WTC11 (cell line): Measurements from ENCODE around the gene ADAM12. TPM values are rescaled to one million over a fixed set of nuclear protein-coding genes. Genes with fewer than 3 reads are reported as not detected.

Experiments used
- ATAC-seq: fragments of 200-7000 bp; cut with Tn5 transposase; 2 replicates; pipeline ENCODE4 v1.10.0; 2021; ENCODE audit warnings: mild to moderate bottlenecking, moderate library complexity
- CTCF ChIA-PET: fragments of 300-600 bp; sonication (Branson Sonifier 250); formaldehyde crosslinking; loops from one replicate; lab custom pipeline; 2021; ENCODE audit warnings: antibody characterized with exemption; lab: Charles Lee
- POLR2A ChIA-PET: fragments of 350-600 bp; sonication (Branson Sonifier 250); formaldehyde crosslinking; loops from one replicate; lab custom pipeline; 2021; ENCODE audit warnings: antibody characterized with exemption; lab: Charles Lee
- DNase-seq: peaks from one replicate; pipeline ENCODE4 v3.0.0; 2021; ENCODE audit warnings: low spot score
- H3K27ac Mint-ChIP-seq: 2 replicates; pipeline ENCODE4 v1.8.0; 2021; ENCODE audit warnings: mixed read lengths
- H3K27me3 Mint-ChIP-seq: 2 replicates; pipeline ENCODE4 v1.8.0; 2021; ENCODE audit warnings: low read depth, mild to moderate bottlenecking, moderate library complexity, mixed read lengths
- H3K36me3 Mint-ChIP-seq: 2 replicates; pipeline ENCODE4 v1.8.0; 2021; ENCODE audit warnings: mixed read lengths
- H3K4me1 Mint-ChIP-seq: 2 replicates; pipeline ENCODE4 v1.8.0; 2022; ENCODE audit warnings: mixed read lengths
- H3K4me3 Mint-ChIP-seq: 2 replicates; pipeline ENCODE4 v1.8.0; 2021; ENCODE audit warnings: mild to moderate bottlenecking, moderate library complexity, mixed read lengths
- H3K9me3 Mint-ChIP-seq: 2 replicates; pipeline ENCODE4 v1.8.0; 2021; ENCODE audit warnings: mixed read lengths
- AR ChIP-seq: fragments of 250-450 bp; sonication (Bioruptor Pico); IDR thresholded peaks from 2 replicates; pipeline ENCODE4 v1.9.0; 2021; ENCODE audit warnings: mild to moderate bottlenecking
- CTCF ChIP-seq: fragments of 200-600 bp; IDR thresholded peaks from 2 replicates; pipeline ENCODE4 v1.8.0; 2022; ENCODE audit warnings: antibody characterized with exemption
- GRHL2 ChIP-seq: fragments of 250-450 bp; sonication (Bioruptor Pico); IDR thresholded peaks from 2 replicates; pipeline ENCODE4 v1.8.0; 2022; ENCODE audit warnings: mild to moderate bottlenecking, moderate library complexity; ENCODE audit not compliant: insufficient replicate concordance, severe bottlenecking
- JAZF1 ChIP-seq: fragments of 250-450 bp; sonication (Bioruptor Pico); IDR thresholded peaks from 2 replicates; pipeline ENCODE4 v1.9.0; 2021; ENCODE audit warnings: moderate library complexity, mild to moderate bottlenecking, inconsistent platforms
- MYBL2 ChIP-seq: sonication (generic); formaldehyde crosslinking; IDR thresholded peaks from 2 replicates; pipeline ENCODE4 v1.8.1; 2023; ENCODE audit warnings: mild to moderate bottlenecking, moderate library complexity, missing genetic modification reagents
- RORB ChIP-seq: fragments of 250-450 bp; sonication (Bioruptor Pico); IDR thresholded peaks from 2 replicates; pipeline ENCODE4 v1.9.0; 2021; ENCODE audit warnings: mild to moderate bottlenecking
- SMAD3 ChIP-seq: sonication (generic); formaldehyde crosslinking; IDR thresholded peaks from 2 replicates; pipeline ENCODE4 v1.8.0; 2022; ENCODE audit warnings: missing genetic modification reagents, mild to moderate bottlenecking, borderline replicate concordance
- TEAD4 ChIP-seq: sonication (generic); formaldehyde crosslinking; IDR thresholded peaks from 2 replicates; pipeline ENCODE4 v1.8.0; 2022; ENCODE audit warnings: mild to moderate bottlenecking, missing genetic modification reagents
- ZNF121 ChIP-seq: sonication (generic); formaldehyde crosslinking; IDR thresholded peaks from 2 replicates; pipeline ENCODE4 v1.8.0; 2023; ENCODE audit warnings: missing genetic modification reagents
- ZNF423 ChIP-seq: fragments of 250-450 bp; sonication (Bioruptor Pico); IDR thresholded peaks from 2 replicates; pipeline ENCODE4 v2.1.2; 2022; ENCODE audit warnings: mild to moderate bottlenecking, moderate library complexity
- total RNA-seq: library from RNA; stranded (reverse); gene quantifications from 3 replicates; pipeline ENCODE4 v1.2.3, GENCODE V29; 2021
- TF ChIP-seq, protein P1 (sequence below): sonication (generic); formaldehyde crosslinking; IDR thresholded peaks from 2 replicates; pipeline ENCODE4 v1.8.1; 2022; ENCODE audit warnings: low read depth, missing genetic modification reagents, borderline replicate concordance
- TF ChIP-seq, protein P2 (sequence below): sonication (generic); formaldehyde crosslinking; IDR thresholded peaks from 2 replicates; pipeline ENCODE4 v1.8.1; 2023; ENCODE audit warnings: mild to moderate bottlenecking, missing genetic modification reagents
- TF ChIP-seq, protein P3 (sequence below): sonication (generic); formaldehyde crosslinking; IDR thresholded peaks from 2 replicates; pipeline ENCODE4 v1.8.1; 2023; ENCODE audit warnings: mild to moderate bottlenecking, missing genetic modification reagents, borderline replicate concordance

Gene ADAM12
- total RNA-seq, 1 experiment from 2014 or later: 0.22 TPM

GRCh38 chr10:126043389-126043788 lies 344.9 kb downstream of the ADAM12 start (continued):
- no peak for TF ChIP-seq JAZF1 (CRISPR knock-in tag)
- TF ChIP-seq, protein P1, sequence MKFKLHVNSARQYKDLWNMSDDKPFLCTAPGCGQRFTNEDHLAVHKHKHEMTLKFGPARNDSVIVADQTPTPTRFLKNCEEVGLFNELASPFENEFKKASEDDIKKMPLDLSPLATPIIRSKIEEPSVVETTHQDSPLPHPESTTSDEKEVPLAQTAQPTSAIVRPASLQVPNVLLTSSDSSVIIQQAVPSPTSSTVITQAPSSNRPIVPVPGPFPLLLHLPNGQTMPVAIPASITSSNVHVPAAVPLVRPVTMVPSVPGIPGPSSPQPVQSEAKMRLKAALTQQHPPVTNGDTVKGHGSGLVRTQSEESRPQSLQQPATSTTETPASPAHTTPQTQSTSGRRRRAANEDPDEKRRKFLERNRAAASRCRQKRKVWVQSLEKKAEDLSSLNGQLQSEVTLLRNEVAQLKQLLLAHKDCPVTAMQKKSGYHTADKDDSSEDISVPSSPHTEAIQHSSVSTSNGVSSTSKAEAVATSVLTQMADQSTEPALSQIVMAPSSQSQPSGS: no peak
- no peak for TF ChIP-seq ZNF423 (CRISPR knock-in tag)
- TF ChIP-seq TEAD4 (CRISPR knock-in tag): no peak
- TF ChIP-seq MYBL2 (CRISPR knock-in tag): no peak
- no peak for TF ChIP-seq ZNF121 (CRISPR knock-in tag)

DNA sequence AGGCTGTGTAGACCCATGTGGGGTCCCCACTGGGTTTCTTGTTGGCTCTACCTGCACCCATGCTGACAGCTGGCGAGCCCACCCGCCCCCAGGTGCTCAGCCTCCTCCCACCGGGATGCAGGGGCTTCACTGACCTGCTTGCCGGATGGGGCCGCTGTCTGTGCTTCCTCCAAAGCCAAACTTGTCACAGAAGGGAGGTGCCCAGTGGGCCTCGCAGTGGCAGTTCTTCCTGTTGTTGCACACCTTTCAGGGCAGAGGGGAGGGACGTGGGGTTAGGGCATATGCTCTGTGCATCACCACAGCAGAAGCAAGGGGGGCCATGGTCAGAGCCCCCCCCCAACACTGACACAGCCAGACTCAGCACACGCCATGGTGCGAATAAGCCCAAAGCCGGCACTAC lies 345.4 kb downstream of the ADAM12 start:
- CTCF ChIA-PET: no interaction called here
- POLR2A ChIA-PET: no interaction called here
- Mint-ChIP-seq H3K9me3 (peaks cover 3% of the 10 kb centered on the region; the same call in 1 of the 2 replicates), H3K27ac (no peak overlapping the region), H3K4me1 (peaks cover 14% of the 10 kb centered on the region), H3K36me3 (no peaks in the 10 kb centered on the region), H3K27me3 (no peaks in the 10 kb centered on the region), H3K4me3 (no peak overlapping the region)
- DNase-seq (no peak), ATAC-seq (no peak)
- TF ChIP-seq AR (CRISPR knock-in tag): no peak
- TF ChIP-seq, protein P2, sequence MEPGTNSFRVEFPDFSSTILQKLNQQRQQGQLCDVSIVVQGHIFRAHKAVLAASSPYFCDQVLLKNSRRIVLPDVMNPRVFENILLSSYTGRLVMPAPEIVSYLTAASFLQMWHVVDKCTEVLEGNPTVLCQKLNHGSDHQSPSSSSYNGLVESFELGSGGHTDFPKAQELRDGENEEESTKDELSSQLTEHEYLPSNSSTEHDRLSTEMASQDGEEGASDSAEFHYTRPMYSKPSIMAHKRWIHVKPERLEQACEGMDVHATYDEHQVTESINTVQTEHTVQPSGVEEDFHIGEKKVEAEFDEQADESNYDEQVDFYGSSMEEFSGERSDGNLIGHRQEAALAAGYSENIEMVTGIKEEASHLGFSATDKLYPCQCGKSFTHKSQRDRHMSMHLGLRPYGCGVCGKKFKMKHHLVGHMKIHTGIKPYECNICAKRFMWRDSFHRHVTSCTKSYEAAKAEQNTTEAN (CRISPR knock-in tag): no peak
- TF ChIP-seq SMAD3 (CRISPR knock-in tag): no peak

DNA sequence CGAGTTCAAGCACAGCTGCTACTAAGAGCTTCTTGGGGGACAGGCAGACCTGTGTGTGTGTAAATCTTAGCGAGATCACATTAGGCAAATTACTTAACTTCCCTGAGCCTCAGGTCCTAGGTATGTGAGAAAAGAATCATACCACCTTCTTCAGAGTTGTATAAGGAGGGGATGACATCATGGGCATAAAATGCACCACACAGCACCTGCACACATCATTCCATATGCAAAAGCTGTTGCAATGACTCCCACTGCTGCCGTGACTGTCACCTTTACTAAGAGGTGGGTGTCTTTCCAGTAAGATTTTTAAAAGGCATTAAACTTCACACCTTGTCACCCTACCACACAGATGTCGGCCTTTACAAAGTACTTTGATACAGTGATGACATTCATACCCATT lies 345.9 kb downstream of the ADAM12 start:
- Mint-ChIP-seq H3K4me3 (no peak overlapping the region), H3K27ac (no peak overlapping the region)
- no peak for ATAC-seq
- CTCF ChIA-PET: no interaction called here
- DNase-seq: no peak
- TF ChIP-seq SMAD3 (CRISPR knock-in tag) (no peak), GRHL2 (CRISPR knock-in tag) (no peak), RORB (CRISPR knock-in tag) (no peak), CTCF (no peak)
- TF ChIP-seq, protein P3, sequence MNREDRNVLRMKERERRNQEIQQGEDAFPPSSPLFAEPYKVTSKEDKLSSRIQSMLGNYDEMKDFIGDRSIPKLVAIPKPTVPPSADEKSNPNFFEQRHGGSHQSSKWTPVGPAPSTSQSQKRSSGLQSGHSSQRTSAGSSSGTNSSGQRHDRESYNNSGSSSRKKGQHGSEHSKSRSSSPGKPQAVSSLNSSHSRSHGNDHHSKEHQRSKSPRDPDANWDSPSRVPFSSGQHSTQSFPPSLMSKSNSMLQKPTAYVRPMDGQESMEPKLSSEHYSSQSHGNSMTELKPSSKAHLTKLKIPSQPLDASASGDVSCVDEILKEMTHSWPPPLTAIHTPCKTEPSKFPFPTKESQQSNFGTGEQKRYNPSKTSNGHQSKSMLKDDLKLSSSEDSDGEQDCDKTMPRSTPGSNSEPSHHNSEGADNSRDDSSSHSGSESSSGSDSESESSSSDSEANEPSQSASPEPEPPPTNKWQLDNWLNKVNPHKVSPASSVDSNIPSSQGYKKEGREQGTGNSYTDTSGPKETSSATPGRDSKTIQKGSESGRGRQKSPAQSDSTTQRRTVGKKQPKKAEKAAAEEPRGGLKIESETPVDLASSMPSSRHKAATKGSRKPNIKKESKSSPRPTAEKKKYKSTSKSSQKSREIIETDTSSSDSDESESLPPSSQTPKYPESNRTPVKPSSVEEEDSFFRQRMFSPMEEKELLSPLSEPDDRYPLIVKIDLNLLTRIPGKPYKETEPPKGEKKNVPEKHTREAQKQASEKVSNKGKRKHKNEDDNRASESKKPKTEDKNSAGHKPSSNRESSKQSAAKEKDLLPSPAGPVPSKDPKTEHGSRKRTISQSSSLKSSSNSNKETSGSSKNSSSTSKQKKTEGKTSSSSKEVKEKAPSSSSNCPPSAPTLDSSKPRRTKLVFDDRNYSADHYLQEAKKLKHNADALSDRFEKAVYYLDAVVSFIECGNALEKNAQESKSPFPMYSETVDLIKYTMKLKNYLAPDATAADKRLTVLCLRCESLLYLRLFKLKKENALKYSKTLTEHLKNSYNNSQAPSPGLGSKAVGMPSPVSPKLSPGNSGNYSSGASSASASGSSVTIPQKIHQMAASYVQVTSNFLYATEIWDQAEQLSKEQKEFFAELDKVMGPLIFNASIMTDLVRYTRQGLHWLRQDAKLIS (CRISPR knock-in tag): no peak
- TF ChIP-seq, all 79 proteins: peak for 0
- H3K36me3 Mint-ChIP-seq: no peaks in the 10 kb centered on the region
- no peaks in the 10 kb centered on the region for H3K27me3 Mint-ChIP-seq
- no peaks in the 10 kb centered on the region for H3K9me3 Mint-ChIP-seq
- H3K4me1 Mint-ChIP-seq: peaks cover 18% of the 10 kb centered on the region
- POLR2A ChIA-PET: no interaction called here
